ENCODE results near the gene ZNF556.

- TF ChIP-seq EZH2 (IDR thresholded peaks at IDR 0.05; ENCODE audit: low read length): no peak
- TF ChIP-seq CTCF (optimal IDR thresholded peaks at IDR 0.05 in 1 of 3, IDR thresholded peaks at IDR 0.05 in 1 of 3, conservative IDR thresholded peaks at IDR 0.05 in 1 of 3; ENCODE audit: extremely low read depth in 1 of 3, insufficient read depth in 2 of 3, low read length in 3 of 3): no peak
Observed at GRCh38 chr19:2917275-2918184, 50.4 kb downstream of the ZNF556 start.
